HG02678 (cell line): Measurements from ENCODE around the gene BCAS3.

Experiments
- ATAC-seq: cut with Tn5 transposase; IDR thresholded peaks from one replicate; pipeline ENCODE4 v1.9.1; 2021; ENCODE audit warnings: mild to moderate bottlenecking, moderate library complexity; ENCODE audit not compliant: unreplicated experiment

The BCAS3 gene

GRCh38 chr17:61371606-61372005 lies 694.0 kb downstream of the BCAS3 start:
- no peak for ATAC-seq

- no peak for ATAC-seq
These were observed 694.8 kb downstream of the BCAS3 start for GRCh38 chr17:61372436-61372835.

- no peak for ATAC-seq
These were observed 699.5 kb downstream of the BCAS3 start for GRCh38 chr17:61376931-61377838.

- ATAC-seq, result no peak
These were observed 701.2 kb downstream of the BCAS3 start for GRCh38 chr17:61378658-61379456.

- ATAC-seq, result no peak
These were observed 702.0 kb downstream of the BCAS3 start for GRCh38 chr17:61379457-61380216.

GRCh38 chr17:61380217-61380835 lies 702.7 kb downstream of the BCAS3 start:
- ATAC-seq, result no peak

GRCh38 chr17:61380836-61381525 lies 703.3 kb downstream of the BCAS3 start:
- no peak for ATAC-seq

- ATAC-seq, result no peak
These were observed 703.9 kb downstream of the BCAS3 start for GRCh38 chr17:61381537-61381936.

- no peak for ATAC-seq
These were observed 705.4 kb downstream of the BCAS3 start for GRCh38 chr17:61382796-61383688.

- ATAC-seq, result no peak
These were observed 706.1 kb downstream of the BCAS3 start for GRCh38 chr17:61383689-61384201.

GRCh38 chr17:61384354-61384691 lies 706.7 kb downstream of the BCAS3 start:
- no peak for ATAC-seq

- no peak for ATAC-seq
These were observed 707.3 kb downstream of the BCAS3 start for GRCh38 chr17:61384692-61385576.

GRCh38 chr17:61385577-61386236 lies 708.1 kb downstream of the BCAS3 start:
- ATAC-seq, result no peak

GRCh38 chr17:61386251-61386650 lies 708.6 kb downstream of the BCAS3 start:
- ATAC-seq, result no peak

GRCh38 chr17:61387011-61387410 lies 709.4 kb downstream of the BCAS3 start:
- no peak for ATAC-seq

GRCh38 chr17:61387511-61388305 lies 710.1 kb downstream of the BCAS3 start:
- no peak for ATAC-seq
